Calu3 (cell line): Measurements from ENCODE around the gene PLIN4. TPM values are rescaled to one million over a fixed set of nuclear protein-coding genes. Genes with fewer than 3 reads are reported as not detected.
"Not testable (repeated sequence)": the region's sequence is repeated elsewhere in the genome, so short reads cannot be mapped to it uniquely, and the experiment has no call there.

Source experiments
- BruUV-seq: library from RNA; stranded (reverse); fragments of 400-500 nt; replicated peaks from 2 replicates; lab custom pipeline; 2021; lab: Mats Ljungman, UMichigan
- CTCF ChIA-PET: fragments of 300-600 bp; sonication (Branson Sonifier 250); formaldehyde crosslinking; loops from one replicate; lab custom pipeline; 2022; ENCODE audit warnings: antibody characterized with exemption; lab: Charles Lee
- DNase-seq: peaks from one replicate; pipeline ENCODE4 v3.0.0; 2022
- H3K27ac Mint-ChIP-seq: one replicate; pipeline ENCODE4 v1.8.0; 2022; ENCODE audit warnings: mixed read lengths; ENCODE audit not compliant: unreplicated experiment
- H3K27me3 Mint-ChIP-seq: one replicate; pipeline ENCODE4 v1.8.0; 2022; ENCODE audit warnings: mixed read lengths; ENCODE audit not compliant: unreplicated experiment
- H3K36me3 Mint-ChIP-seq: one replicate; pipeline ENCODE4 v1.8.0; 2022; ENCODE audit warnings: mild to moderate bottlenecking, moderate library complexity, mixed read lengths; ENCODE audit not compliant: insufficient read depth, unreplicated experiment
- H3K4me1 Mint-ChIP-seq: one replicate; pipeline ENCODE4 v1.8.0; 2022; ENCODE audit warnings: mild to moderate bottlenecking, low read depth, mixed read lengths; ENCODE audit not compliant: unreplicated experiment
- H3K4me3 Mint-ChIP-seq: one replicate; pipeline ENCODE4 v1.8.0; 2022; ENCODE audit warnings: mild to moderate bottlenecking, low read depth, moderate library complexity, mixed read lengths; ENCODE audit not compliant: unreplicated experiment
- H3K9me3 Mint-ChIP-seq: one replicate; pipeline ENCODE4 v1.8.0; 2022; ENCODE audit warnings: low read depth, mixed read lengths; ENCODE audit not compliant: unreplicated experiment
- CTCF ChIP-seq: fragments of 200-600 bp; IDR thresholded peaks from one replicate; pipeline ENCODE4 v1.8.0; 2022; ENCODE audit warnings: antibody characterized with exemption; ENCODE audit not compliant: unreplicated experiment
- intact Hi-C: fragments of 100-400 bp; cut with micrococcal nuclease; formaldehyde crosslinking; loops from one replicate; pipeline ENCODE4 v1.10.0; 2022; ENCODE audit not compliant: unreplicated experiment
- total RNA-seq: library from RNA; stranded (reverse); gene quantifications from 2 replicates; pipeline ENCODE4 v1.2.3, GENCODE V29; 2022

The PLIN4 gene
- total RNA-seq, 1 experiment from 2014 or later = 1.1 TPM

- Mint-ChIP-seq H3K4me3 (no peak overlapping the region), H3K27ac (no peak overlapping the region)
Observed at GRCh38 chr19:4547303-4548237, 29.3 kb upstream of the PLIN4 start.

GRCh38 chr19:4543842-4544647, 25.8 kb upstream of the PLIN4 start:
- CTCF ChIA-PET = no interaction called here
- no peak for TF ChIP-seq CTCF
- peaks cover 8% of the 10 kb centered on the region for H3K27me3 Mint-ChIP-seq
- no peak overlapping the region for H3K4me3 Mint-ChIP-seq
- H3K4me1 Mint-ChIP-seq = peaks cover 9% of the 10 kb centered on the region
- intact Hi-C loops = no loop called here
- no peak for DNase-seq
- no peaks in the 10 kb centered on the region for H3K9me3 Mint-ChIP-seq
- no TSS peak for BruUV-seq
- peaks cover 11% of the 10 kb centered on the region for H3K36me3 Mint-ChIP-seq
- H3K27ac Mint-ChIP-seq = no peak overlapping the region

More at GRCh38 chr19:4547303-4548237, 29.3 kb upstream of the PLIN4 start:
- H3K36me3 Mint-ChIP-seq = no peaks in the 10 kb centered on the region
- intact Hi-C loops = no loop called here
- H3K27me3 Mint-ChIP-seq = peaks cover 28% of the 10 kb centered on the region
- DNase-seq = peak; percentile 51
- H3K4me1 Mint-ChIP-seq = no peaks in the 10 kb centered on the region
- peak; percentile 21 for TF ChIP-seq CTCF
- BruUV-seq = no TSS peak
- no peaks in the 10 kb centered on the region for H3K9me3 Mint-ChIP-seq
- CTCF ChIA-PET = interaction anchor here (1.2 kb wide), 1 partner anchor 13 kb away, joined by 3 read pairs; the partner anchor contains the start of gene PLIN5

GRCh38 chr19:4542896-4543841, 24.9 kb upstream of the PLIN4 start:
- intact Hi-C loops = no loop called here
- Mint-ChIP-seq H3K4me1 (peaks cover 16% of the 10 kb centered on the region), H3K27ac (no peak overlapping the region), H3K9me3 (no peaks in the 10 kb centered on the region), H3K27me3 (no peaks in the 10 kb centered on the region), H3K4me3 (no peak overlapping the region), H3K36me3 (peaks cover 11% of the 10 kb centered on the region)
- CTCF ChIA-PET = no interaction called here
- BruUV-seq = no TSS peak
- no peak for DNase-seq
- no peak for TF ChIP-seq CTCF

GRCh38 chr19:4541806-4542145, 23.5 kb upstream of the PLIN4 start:
- BruUV-seq, DNase-seq, H3K4me3 Mint-ChIP-seq, H3K27ac Mint-ChIP-seq, H3K27me3 Mint-ChIP-seq, intact Hi-C loops, H3K9me3 Mint-ChIP-seq: not testable (repeated sequence)
- Mint-ChIP-seq H3K4me1 (peaks cover 16% of the 10 kb centered on the region), H3K36me3 (peaks cover 11% of the 10 kb centered on the region)
- CTCF ChIA-PET = interaction anchor here (1.0 kb wide), 1 partner anchor 15 kb away, joined by 5 read pairs; no protein-coding TSS in a partner anchor
